ENCODE data around the gene USH2A. TPM values are rescaled to one million over a fixed set of nuclear protein-coding genes. Genes with fewer than 3 reads are reported as not detected.

The USH2A gene
- total RNA-seq, 2 experiments from 2014 or later, result not detected

GRCh38 chr1:216073793-216074595, 349.3 kb downstream of the USH2A start:
- H3K27me3 ChIP-seq (ENCODE audit: control insufficient read depth in 1 of 2, insufficient read depth in 2 of 2, low read length in 2 of 2), result no peaks in the 10 kb centered on the region
- no peak for TF ChIP-seq CTCF (IDR thresholded peaks at IDR 0.05)
- no peaks in the 10 kb centered on the region for H3K9me3 ChIP-seq (ENCODE audit: control insufficient read depth in 1 of 2, insufficient read depth in 1 of 2, low read length in 2 of 2)
- H3K4me3 Mint-ChIP-seq, result no peak overlapping the region
- no peaks in the 10 kb centered on the region for H3K36me3 Mint-ChIP-seq (ENCODE audit: low read depth)
- no peak overlapping the region for H3K4me3 ChIP-seq (ENCODE audit: low read length)
- intact Hi-C loops (cut with DNase I, micrococcal nuclease), result no loop called here
- H3K27ac Mint-ChIP-seq, result no peak overlapping the region
- DNase-seq (no peak), ATAC-seq (ENCODE audit: poor library complexity) (no peak)
- ChIA-PET CTCF (no interaction called here), POLR2A (no interaction called here)
- no peaks in the 10 kb centered on the region for H3K4me1 ChIP-seq (ENCODE audit: insufficient read depth, low read length)
- H3K4me1 Mint-ChIP-seq (ENCODE audit: low read depth), result no peaks in the 10 kb centered on the region
- no peaks in the 10 kb centered on the region for H3K36me3 ChIP-seq (ENCODE audit: insufficient read depth, low read length)
- H3K9me3 Mint-ChIP-seq, result peaks cover 3% of the 10 kb centered on the region
- H3K27ac ChIP-seq (ENCODE audit: low read depth in 1 of 2, low read length in 2 of 2), result no peak overlapping the region
- no peaks in the 10 kb centered on the region for H3K27me3 Mint-ChIP-seq

- no peaks in the 10 kb centered on the region for H3K4me1 Mint-ChIP-seq (ENCODE audit: low read depth)
- no peaks in the 10 kb centered on the region for H3K27me3 ChIP-seq (ENCODE audit: control insufficient read depth in 1 of 2, insufficient read depth in 2 of 2, low read length in 2 of 2)
- no peaks in the 10 kb centered on the region for H3K4me1 ChIP-seq (ENCODE audit: insufficient read depth, low read length)
- no peaks in the 10 kb centered on the region for H3K36me3 Mint-ChIP-seq (ENCODE audit: low read depth)
- no peak overlapping the region for H3K4me3 Mint-ChIP-seq
- H3K4me3 ChIP-seq (ENCODE audit: low read length), result no peak overlapping the region
- H3K9me3 ChIP-seq (ENCODE audit: control insufficient read depth in 1 of 2, insufficient read depth in 1 of 2, low read length in 2 of 2), result no peaks in the 10 kb centered on the region
- H3K27ac Mint-ChIP-seq, result no peak overlapping the region
- no peak for TF ChIP-seq CTCF (IDR thresholded peaks at IDR 0.05)
- POLR2A ChIA-PET, result no interaction called here
- H3K27me3 Mint-ChIP-seq, result no peaks in the 10 kb centered on the region
- intact Hi-C loops (cut with DNase I, micrococcal nuclease), result no loop called here
- H3K9me3 Mint-ChIP-seq, result peaks cover 9% of the 10 kb centered on the region
- H3K36me3 ChIP-seq (ENCODE audit: insufficient read depth, low read length), result no peaks in the 10 kb centered on the region
- CTCF ChIA-PET, result no interaction called here
- H3K27ac ChIP-seq (ENCODE audit: low read depth in 1 of 2, low read length in 2 of 2), result no peak overlapping the region
- no peak for ATAC-seq (ENCODE audit: poor library complexity)
- no peak for DNase-seq
Observed at GRCh38 chr1:216071262-216071661, 352.0 kb downstream of the USH2A start.

GRCh38 chr1:216064643-216065042, 358.6 kb downstream of the USH2A start:
- no peak for TF ChIP-seq CTCF (IDR thresholded peaks at IDR 0.05)
- Histone ChIP-seq H3K9me3 (ENCODE audit: control insufficient read depth in 1 of 2, insufficient read depth in 1 of 2, low read length in 2 of 2) (no peaks in the 10 kb centered on the region), H3K4me3 (ENCODE audit: low read length) (no peak overlapping the region), H3K27ac (ENCODE audit: low read depth in 1 of 2, low read length in 2 of 2) (no peak overlapping the region), H3K4me1 (ENCODE audit: insufficient read depth, low read length) (no peaks in the 10 kb centered on the region), H3K27me3 (ENCODE audit: control insufficient read depth in 1 of 2, insufficient read depth in 2 of 2, low read length in 2 of 2) (no peaks in the 10 kb centered on the region), H3K36me3 (ENCODE audit: insufficient read depth, low read length) (no peaks in the 10 kb centered on the region)
- ATAC-seq (ENCODE audit: poor library complexity) (no peak), DNase-seq (no peak)
- POLR2A ChIA-PET, result no interaction called here
- Mint-ChIP-seq H3K4me3 (no peak overlapping the region), H3K27ac (no peak overlapping the region), H3K27me3 (no peaks in the 10 kb centered on the region), H3K36me3 (ENCODE audit: low read depth) (no peaks in the 10 kb centered on the region), H3K4me1 (ENCODE audit: low read depth) (no peaks in the 10 kb centered on the region), H3K9me3 (peaks cover 6% of the 10 kb centered on the region)
- intact Hi-C loops (cut with DNase I, micrococcal nuclease), result no loop called here
- CTCF ChIA-PET, result no interaction called here
